Measurements from ENCODE around the gene TSC1.

- TF ChIP-seq, protein P1, sequence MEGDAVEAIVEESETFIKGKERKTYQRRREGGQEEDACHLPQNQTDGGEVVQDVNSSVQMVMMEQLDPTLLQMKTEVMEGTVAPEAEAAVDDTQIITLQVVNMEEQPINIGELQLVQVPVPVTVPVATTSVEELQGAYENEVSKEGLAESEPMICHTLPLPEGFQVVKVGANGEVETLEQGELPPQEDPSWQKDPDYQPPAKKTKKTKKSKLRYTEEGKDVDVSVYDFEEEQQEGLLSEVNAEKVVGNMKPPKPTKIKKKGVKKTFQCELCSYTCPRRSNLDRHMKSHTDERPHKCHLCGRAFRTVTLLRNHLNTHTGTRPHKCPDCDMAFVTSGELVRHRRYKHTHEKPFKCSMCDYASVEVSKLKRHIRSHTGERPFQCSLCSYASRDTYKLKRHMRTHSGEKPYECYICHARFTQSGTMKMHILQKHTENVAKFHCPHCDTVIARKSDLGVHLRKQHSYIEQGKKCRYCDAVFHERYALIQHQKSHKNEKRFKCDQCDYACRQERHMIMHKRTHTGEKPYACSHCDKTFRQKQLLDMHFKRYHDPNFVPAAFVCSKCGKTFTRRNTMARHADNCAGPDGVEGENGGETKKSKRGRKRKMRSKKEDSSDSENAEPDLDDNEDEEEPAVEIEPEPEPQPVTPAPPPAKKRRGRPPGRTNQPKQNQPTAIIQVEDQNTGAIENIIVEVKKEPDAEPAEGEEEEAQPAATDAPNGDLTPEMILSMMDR (IDR thresholded peaks at IDR 0.05): no peak
- TF ChIP-seq EP300 (IDR thresholded peaks at IDR 0.05): no peak
- TF ChIP-seq POLR2A (IDR thresholded peaks at IDR 0.05): no peak
Measured at GRCh38 chr9:132986114-132986513, 41.7 kb upstream of the TSC1 start.
